GM18520 (cell line): Measurements from ENCODE around the gene DHX57.
A peak's percentile ranks its signal among the peaks of the same experiment; 100 is the strongest.

ENCODE experiments used
- ATAC-seq: cut with Tn5 transposase; IDR thresholded peaks from one replicate; pipeline ENCODE4 v1.9.1; 2021; ENCODE audit not compliant: unreplicated experiment

The DHX57 gene, protein sequence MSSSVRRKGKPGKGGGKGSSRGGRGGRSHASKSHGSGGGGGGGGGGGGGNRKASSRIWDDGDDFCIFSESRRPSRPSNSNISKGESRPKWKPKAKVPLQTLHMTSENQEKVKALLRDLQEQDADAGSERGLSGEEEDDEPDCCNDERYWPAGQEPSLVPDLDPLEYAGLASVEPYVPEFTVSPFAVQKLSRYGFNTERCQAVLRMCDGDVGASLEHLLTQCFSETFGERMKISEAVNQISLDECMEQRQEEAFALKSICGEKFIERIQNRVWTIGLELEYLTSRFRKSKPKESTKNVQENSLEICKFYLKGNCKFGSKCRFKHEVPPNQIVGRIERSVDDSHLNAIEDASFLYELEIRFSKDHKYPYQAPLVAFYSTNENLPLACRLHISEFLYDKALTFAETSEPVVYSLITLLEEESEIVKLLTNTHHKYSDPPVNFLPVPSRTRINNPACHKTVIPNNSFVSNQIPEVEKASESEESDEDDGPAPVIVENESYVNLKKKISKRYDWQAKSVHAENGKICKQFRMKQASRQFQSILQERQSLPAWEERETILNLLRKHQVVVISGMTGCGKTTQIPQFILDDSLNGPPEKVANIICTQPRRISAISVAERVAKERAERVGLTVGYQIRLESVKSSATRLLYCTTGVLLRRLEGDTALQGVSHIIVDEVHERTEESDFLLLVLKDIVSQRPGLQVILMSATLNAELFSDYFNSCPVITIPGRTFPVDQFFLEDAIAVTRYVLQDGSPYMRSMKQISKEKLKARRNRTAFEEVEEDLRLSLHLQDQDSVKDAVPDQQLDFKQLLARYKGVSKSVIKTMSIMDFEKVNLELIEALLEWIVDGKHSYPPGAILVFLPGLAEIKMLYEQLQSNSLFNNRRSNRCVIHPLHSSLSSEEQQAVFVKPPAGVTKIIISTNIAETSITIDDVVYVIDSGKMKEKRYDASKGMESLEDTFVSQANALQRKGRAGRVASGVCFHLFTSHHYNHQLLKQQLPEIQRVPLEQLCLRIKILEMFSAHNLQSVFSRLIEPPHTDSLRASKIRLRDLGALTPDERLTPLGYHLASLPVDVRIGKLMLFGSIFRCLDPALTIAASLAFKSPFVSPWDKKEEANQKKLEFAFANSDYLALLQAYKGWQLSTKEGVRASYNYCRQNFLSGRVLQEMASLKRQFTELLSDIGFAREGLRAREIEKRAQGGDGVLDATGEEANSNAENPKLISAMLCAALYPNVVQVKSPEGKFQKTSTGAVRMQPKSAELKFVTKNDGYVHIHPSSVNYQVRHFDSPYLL (N-terminal part only)

DNA sequence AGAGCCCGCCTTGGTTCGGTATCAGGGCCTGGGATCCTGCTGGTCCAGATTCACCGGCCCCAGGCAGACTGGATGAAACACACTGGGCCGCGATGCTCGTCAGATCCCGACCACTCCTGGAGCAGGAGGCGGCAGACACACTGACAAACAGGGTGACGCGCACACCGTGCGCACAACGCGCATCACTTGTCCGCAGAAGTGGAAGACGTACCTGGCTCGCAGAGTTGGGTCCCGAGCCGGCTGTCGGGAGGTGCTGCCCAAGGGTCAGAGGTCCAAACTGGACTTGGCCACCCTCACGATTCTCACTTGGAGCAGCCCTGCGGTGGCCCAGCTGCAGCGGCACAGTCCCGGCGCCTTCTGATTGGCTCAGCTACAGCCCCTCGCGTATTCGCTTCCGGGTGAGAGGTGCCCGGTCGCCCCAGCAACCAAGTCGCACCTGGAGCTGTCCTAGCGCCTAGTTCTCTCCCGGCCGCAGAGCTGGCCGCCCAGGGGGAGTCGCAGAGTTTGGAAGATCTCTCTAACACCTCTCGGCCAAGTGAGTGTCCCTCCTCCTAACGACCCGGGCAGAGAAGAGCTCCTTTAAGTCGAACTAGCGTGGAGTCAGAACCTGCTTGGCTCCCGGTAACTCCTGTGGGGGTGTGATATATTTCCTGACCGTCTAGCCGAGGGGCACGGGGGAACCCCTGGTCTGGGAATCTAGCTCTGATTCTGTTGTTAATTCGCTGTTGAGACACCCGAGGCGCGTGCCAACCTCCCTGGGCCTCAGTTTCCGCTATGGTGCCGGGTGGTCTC is at the start of gene DHX57, which contains the start of gene MORN2:
Gene DHX57 (minus strand): TSS at position 359 of the 792 bp plus-strand sequence. CDS start 7,529 bp downstream, outside the sequence.
Gene MORN2 (plus strand): TSS at position 401 of the 792 bp plus-strand sequence.
- ATAC-seq = peak; percentile 99

DNA sequence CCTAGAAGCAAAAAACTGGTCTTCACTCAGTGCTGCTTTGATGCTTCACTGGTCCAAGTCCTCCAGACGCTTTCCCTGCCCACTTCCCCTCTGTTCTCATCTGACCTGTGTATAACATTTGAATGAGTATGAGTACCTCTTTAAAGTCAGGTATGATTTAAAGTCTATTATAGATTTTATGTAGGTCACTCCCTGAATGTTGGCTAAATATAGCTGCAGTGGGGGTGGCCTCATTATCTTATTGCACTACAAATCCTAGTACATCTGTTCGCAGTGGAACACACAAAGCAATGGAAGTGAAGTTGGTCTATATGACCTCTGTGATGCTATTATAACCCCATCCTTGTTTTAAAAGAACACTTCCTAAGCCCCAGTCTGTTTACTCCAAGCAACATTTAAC is 47.2 kb upstream of the DHX57 start:
- no peak for ATAC-seq

DNA sequence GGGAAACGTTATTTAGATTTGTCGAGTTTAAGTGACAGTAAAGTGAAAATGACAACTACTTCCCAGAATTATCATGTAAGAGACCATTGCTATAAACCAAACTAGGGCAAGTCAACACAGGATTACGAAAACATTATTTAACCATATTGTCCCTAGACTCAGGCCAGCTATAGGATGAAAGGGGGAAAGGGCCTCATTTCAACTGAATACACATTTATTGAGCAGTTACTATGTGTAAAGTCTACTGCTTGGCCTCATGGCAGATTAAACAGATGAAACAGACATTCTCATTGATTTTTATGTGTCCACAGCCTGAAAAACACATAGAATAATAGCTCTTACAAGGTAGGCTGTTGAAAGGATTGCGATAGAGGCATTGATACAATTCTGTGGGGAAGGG is 46.7 kb upstream of the DHX57 start:
- ATAC-seq = no peak

DNA sequence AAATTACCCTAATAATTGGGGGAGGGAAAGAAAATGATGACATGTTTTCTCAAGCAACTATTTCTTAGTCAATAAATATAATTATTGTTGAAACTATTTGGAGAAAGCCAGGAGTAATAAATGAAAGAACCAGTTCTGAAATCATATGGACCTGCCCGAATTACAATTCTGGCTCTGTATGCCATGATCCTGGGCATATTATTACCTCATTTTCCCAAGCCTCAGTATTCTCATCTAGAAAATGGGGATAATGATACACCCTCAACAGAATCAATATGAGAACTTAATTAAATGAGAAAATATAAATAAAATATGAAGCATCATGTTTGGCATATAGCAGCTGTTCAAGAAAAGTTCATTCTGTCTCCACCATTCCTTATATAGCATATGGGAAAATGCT is 36.9 kb upstream of the DHX57 start:
- no peak for ATAC-seq

DNA sequence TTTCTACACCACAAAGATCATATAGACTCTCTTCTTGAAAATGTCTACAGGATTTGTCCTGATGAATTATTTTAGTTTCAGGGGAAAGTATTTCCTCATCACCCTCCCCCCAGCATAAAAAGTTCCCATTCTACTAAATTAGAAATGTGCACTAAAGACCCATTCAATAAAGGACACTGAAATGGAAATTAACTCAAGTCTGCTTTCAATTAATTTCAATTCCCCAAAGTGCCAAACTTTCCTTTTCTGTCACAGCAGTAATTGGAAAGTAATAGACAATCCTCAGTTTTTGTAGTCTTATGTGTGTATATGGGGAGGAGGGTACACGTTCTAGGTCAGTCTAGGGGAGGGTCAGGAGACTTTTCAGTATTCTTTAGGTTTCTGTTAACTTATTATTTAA is 35.5 kb upstream of the DHX57 start:
- no peak for ATAC-seq

DNA sequence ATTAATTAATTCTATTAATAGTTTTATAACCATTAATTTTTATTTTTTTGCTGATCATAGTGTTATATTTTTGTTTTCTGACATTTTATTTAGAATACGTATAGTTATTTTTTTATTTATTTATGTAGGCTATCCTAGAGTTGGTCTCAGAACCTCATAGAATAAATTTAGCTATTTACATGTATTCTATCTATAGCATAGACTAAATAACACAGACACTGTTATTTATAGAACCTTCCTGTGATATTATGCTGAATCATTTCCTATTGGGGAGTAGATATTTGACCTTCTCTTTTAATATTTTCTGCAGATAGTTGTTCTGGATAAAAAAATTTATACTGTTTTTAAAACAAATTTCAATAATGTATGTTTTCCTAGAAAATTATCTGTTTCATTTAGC is 34.1 kb upstream of the DHX57 start:
- no peak for ATAC-seq

DNA sequence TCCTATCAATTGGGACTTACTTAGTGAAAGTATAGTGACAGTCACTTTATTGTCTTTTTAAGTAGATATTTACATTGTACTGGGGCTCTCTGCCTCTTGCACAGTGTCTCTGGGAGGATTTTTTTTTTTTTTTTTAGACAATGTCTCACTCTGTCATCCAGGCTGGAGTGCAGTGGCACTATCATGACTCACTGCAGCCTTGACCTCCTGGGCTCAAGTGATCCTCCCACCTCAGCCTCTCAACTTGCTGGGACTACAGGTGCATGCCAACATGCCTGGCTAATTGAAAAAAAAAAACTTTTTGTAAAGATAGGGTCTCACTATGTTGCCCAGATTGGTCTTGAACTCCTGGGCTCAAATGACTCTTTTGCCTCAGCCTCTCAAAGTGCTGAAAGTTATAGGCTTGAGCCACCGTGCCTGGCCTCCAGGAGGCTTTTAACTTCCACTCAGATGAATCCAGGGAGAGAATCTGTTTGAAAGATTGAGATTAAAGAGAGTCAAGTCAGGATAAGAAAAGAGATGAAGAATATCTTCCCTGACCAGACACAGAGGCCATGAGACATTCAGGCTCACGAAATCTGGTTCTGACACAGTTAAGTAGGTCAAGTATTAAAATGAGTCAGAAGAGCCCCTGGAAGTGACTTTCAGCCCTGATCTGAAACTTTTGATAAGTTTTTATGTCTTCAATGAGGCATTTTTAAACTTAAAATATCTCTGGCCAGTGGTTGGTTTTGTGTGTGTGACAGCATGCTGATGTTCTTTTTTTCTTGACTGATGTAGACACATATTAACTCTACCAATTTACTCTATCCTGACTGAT is 32.2 kb upstream of the DHX57 start:
- peak; percentile 75 for ATAC-seq

DNA sequence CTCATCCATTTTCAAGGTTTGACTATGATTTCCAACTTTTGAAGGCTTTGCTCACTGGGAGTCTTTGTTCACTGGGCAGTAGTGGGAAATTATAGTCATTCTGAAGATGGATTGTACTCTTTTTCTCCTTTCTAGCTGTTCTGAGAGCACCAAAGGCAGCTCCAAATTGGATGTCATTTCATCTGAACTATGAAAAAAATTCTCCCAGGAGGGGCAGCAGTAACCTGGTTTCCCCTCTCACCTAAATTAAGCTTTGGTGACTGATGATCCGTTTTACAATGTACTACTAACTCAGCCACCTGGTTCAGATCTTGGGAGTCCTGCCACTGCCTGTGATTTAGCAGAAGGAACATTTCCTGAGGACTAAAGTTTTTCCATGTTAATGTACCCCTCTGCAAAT is 31.5 kb upstream of the DHX57 start:
- no peak for ATAC-seq

DNA sequence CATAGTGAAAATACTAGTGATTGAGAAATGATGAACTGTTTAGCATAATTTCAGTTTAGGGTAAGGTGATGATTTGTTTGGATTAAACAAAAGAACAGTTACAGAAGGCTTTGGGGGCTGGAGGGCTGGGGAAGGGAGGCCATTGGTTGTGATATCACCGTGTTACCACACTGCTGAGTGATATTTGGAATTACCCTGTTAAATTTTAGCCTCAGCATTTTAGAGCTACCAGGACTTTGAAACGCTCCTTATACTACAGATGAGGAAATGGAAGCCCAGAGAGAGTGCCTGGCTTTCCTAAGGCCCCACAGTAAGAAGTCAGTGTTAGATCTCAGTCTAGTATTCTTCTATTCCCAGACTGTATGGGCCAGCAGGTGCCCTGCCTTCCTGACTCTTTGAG is 29.5 kb upstream of the DHX57 start:
- ATAC-seq = no peak

DNA sequence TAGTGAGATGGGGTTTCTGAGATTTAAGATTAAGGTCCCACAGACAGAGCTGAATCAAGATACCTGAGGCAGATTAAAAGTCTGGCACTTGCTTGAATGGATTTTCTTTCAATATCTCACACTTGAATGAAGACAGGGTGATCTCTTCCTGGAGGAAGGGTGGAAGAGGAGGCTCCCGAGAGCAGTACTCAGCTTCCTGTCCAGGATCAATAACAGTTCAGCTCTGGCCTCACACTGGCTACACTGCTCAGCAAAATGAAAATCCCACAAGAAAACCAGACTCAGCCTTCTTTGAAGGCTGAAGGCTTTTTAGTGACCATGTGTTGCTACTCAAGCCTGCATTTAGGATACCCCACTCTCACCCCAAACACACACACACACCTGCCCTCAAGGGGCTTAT is 25.0 kb upstream of the DHX57 start:
- ATAC-seq = no peak

DNA sequence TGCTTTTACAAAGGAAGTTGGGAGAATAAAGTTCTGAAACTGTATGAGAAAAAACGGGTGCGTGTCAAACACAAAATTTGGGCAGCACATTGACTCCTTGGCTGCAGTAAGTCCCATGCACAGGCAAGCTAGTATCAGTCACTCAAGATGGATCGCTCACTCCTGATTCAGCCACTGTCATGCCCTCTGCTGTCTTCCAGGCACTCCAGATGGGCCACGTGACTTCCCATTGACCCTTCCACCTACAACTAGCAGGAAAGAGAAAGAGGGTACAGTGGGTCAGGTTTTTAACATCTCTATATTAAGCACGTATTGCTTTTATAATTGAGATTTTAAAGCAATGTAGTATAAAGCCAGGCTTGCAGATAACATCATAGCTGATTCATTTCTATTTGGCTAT is 22.5 kb upstream of the DHX57 start:
- ATAC-seq = no peak

DNA sequence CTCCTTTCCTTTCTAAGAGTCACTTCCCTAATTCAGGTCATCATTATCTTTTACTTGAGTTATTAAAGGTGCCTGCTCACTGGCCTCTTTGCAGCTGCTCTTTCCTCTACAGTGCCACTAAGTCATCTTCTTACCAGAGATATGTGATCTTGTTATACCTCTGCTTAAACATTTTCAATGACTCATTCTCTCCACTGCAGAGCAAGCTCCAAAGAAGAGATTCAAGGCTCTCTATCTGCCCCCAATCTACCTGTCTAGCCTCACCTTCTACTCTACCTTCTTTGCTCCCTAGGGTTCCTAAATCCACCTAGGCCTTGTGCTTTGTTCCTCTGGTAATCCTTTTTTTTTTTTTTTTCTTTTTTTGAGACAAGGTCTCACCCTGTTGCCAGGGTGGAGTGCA is 17.1 kb upstream of the DHX57 start:
- no peak for ATAC-seq

DNA sequence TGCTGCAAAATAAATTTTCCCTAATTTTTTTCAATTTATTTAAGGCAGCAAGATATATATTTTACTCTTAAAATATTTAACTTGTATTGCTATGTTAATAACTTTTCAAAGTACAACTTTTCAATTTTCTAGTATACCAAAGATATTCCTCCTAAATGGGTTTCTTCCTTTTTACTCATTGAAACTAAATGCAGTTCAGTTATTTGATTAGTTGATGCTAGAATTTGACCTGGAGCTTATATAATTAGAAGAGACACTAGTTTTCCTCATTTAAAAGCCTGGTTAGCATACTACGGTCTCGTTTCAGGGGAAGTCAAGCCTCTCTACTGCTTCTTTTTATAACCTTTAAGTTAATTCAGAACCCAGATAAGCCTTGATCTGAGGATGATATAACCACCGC is 13.8 kb upstream of the DHX57 start, which contains the start of gene ARHGEF33:
Gene ARHGEF33 (plus strand): TSS at position 301 of the 400 bp plus-strand sequence. CDS start 29,573 bp downstream, outside the sequence.
- ATAC-seq = no peak

DNA sequence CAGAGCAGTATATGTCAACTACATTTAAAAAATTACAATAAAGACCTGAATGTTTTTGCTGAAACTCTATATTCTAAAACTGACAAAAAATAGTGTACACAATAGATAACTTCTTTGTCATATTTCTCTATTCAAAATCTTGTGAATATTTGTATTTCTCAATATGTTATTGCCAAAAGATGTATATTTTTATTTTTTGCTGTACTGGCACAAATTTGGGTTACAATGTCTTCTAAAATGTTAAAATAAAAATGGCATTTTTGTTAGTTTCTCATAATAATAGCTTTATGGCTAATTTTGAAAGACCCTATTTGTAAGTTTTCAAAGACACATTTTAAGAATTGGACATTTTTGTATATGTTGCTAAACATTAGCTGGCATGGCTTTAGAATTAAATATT is 13.3 kb upstream of the DHX57 start:
- no peak for ATAC-seq

DNA sequence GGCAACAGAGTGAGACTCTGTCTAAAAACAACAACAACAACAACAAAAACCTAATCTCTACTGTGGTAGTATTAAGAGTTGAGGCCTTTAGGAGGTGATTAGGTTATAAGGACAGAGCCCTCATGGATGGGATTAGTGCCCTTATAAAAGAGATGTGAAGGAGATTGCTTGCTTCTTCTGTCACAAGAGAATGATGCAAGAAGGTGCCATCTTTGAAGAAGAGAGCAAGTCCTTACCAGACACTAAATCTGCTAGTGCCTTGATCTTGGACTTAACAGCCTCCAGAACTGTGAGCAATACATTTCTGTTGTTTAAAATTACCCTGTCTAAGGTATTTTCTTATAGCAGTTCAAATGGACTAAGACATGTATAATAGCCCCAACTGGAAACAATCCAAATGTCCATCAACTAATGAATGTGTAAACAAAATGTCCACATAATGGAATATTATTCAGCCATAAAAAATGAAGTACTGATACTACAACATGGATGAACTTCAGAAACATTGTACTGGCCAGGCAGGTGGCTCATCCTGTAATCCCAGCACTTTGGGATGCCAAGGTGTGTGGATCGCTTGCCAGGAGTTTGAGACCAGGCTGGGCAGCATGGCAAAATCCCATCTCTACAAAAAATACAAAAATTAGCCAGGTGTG is 12.3 kb upstream of the DHX57 start:
- ATAC-seq = no peak

DNA sequence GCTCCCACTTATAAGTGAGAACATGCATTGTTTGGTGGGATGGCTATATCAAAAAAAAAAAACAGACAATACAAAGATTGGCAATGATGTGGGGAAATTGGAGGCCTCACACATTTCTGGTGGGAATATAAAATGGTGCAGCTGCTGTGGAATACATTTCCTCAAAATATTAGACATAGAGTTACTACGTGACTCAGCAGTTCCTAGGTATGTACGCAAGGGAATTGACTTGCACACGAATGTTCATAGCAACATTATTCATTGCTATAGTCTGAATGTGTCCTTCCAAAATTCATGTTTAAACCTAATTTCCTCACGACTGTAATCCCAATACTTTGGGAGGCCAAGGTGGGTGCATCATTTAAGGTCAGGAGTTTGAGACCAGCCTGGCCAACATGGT is 11.6 kb upstream of the DHX57 start:
- ATAC-seq = no peak

DNA sequence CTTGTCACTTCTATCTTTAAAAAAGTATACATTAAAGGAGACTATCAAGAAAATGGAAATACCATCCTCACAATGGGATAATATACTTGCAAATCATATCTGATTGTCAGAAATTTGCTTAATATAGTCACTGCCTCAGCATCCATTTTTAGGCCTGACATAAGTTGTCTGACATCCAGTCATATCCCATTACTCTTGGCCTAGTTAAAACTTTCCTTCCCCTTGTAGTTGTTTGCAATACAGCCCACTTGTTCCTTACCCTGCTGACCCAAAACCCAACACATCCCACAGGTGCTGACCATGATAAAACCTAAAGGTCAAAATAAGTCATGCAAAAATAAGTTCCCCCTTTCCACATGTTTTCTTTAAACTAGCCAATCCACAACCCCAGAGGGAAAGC is 10.3 kb upstream of the DHX57 start:
- no peak for ATAC-seq

DNA sequence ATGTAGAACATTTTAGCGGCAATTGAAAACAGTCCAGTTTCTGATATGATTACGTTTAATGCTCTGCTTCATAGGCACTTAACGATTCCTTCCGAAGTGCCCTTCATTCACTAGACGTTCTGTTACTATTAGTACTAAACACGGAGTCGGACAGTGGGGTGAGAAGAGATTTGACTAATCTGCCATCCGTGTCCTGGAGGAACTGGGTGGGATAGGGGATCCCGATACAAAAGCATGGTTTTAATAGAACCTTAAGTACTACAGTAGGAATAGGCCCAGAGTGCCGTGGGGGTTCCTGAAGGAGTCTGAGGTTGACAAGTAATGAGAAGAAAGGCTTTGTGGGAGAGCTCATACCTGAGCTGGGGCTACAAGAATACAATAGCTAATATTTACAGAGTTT is 673 bp upstream of the DHX57 start:
- ATAC-seq = no peak

DNA sequence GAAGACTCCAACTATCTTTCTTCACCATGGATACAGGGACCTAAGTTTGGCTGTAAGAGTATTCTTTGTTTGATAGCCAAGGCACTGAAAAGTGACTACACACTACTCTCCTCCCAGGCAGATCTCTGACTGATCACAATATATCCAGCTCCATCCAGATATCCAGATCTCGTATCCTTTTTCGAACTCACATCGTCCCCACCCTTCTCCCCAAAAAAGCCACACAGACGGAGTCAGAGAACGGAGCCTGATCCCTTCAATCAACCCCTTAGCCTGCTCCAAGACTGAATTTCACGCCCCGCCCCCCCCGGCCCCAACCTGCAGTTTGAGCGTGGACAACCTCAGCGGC is 533 bp downstream of the DHX57 start:
- no peak for ATAC-seq
